ENCODE data around the gene RRP1B.

Gene RRP1B

DNA sequence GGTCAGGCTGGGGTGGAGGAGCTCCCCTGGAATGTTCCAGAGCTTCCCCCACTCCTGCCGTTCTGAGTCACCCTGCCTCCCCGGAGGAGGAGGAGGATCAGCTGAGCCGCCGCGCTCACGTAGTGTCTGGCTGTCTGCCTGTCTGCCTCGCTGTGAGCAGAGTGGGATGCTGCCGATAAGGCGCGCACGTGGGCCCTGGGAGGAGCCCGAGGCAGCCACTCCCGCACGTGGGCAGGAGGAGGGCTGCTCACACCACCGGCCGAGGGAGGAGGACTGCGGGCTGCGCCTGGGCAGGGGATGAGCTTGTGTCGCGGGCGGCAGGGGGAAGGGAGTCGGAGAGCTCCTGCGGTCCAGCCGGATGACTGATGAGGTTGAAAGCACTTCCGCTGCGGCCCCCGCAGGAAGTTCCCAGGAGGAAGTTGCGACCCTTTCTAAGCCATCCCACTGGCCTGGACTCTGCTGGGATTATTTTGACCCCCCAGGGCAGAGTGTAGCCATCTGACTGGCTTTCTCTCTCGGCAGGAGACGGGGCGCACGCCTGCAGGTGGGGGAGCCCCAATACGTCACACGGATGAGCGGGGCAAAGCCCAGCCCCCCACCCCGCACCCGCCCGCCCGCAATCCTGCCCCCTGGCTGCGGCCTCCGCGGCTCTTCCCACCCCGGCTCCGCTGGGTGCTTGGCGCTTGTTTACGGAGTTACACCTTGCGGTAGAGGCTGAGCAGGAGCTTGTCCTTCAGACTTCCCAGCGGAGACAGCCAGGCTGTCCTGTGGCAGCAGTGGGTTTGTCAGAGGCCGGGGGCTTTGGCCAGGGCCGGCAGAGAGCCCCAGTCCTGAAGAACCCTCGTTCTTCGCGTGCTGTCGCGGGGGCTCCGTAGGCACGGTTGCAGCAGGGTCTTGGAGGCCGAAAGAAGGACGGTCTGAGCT lies 69.4 kb downstream of the RRP1B start:
- Histone ChIP-seq H3K36me3 (0 out of 2 replicates have a peak, but pooled peaks cover 5% of the 10 kb centered on the region), H3K4me1 (peaks cover 81% of the 10 kb centered on the region), H3K27ac (peak overlapping the region; percentile 71), H4K20me1 (peaks cover 92% of the 10 kb centered on the region), H3K9ac (peak overlapping the region; percentile 42), H3K4me2 (peak overlapping the region; percentile 90), H3K27me3 (no peaks in the 10 kb centered on the region), H3K9me3 (no peaks in the 10 kb centered on the region), H3K4me3 (peak overlapping the region; percentile 61)
- TF ChIP-seq Cebpa-rat (IDR thresholded peaks at IDR 0.05) = no peak

DNA sequence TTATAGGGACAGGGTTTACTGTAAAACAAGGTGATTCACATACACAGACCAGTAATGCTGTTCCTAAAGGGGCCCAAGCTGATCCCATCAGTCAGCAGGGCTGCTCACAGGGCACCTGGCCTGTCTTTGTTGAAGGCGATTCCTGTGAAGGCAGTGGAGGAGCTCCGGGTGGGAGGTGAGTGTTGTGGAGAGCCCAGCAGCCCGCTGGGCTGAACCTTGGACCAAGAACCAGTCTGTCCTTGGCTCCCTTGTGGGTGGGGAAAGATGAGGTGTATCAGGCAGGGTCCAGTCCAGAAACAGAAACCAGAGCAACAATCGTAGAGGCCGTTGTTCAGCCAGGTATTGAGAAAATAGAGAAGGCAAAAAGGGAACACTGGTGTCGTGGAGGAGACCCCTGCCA lies 72.1 kb downstream of the RRP1B start:
- H4K20me1 ChIP-seq = peaks cover 93% of the 10 kb centered on the region
- H3K4me1 ChIP-seq = peaks cover 81% of the 10 kb centered on the region
- H3K27ac ChIP-seq = no peak overlapping the region
- no peak overlapping the region for H3K4me3 ChIP-seq
- no peak for TF ChIP-seq Cebpa-rat (IDR thresholded peaks at IDR 0.05)
- H3K9me3 ChIP-seq = no peaks in the 10 kb centered on the region; the same call in 1 of the 2 replicates
- no peak overlapping the region for H3K4me2 ChIP-seq
- H3K27me3 ChIP-seq = no peaks in the 10 kb centered on the region
- no peak overlapping the region for H3K9ac ChIP-seq
- no peaks in the 10 kb centered on the region for H3K36me3 ChIP-seq

DNA sequence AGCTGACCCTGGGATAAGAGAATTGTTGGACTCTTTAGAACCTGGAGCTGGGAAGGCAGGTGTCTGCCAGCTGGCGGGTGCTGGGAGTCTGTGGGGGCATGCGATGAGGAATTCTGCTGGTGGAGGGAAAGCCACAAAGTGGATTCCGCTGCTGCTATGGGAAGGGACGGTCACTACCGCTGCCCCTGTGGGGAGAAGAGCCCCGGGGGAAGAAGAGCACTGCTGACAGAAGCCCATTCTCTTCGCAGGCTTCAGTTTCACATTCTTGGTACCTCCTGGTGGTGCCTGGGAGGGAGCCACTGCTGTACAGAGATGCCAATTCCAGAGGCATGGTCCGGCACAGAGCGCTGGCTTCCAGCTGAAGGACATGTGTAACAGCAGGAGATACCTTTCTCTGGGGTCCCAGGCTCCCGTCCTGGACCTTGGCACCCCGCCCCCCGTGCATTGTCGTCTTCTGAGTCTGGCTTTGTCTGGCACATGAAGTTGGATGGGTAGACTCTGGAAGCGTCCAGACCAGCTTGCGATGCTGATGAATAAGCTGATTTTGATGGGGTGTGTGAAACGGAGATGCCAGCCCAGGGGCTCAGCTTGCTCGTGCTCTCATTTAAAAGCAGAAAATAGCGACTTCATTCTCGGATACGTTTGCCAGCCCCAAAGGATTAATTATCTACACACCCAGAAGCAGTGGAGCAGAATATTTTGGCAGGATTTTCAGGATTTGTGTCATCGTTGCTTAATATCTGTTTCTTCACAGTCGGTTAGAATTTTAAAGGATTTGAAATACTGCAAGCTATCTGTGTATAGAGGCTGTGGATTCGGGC lies 72.7 kb downstream of the RRP1B start:
- Histone ChIP-seq H3K36me3 (peaks cover 6% of the 10 kb centered on the region; the same call in 1 of the 2 replicates), H4K20me1 (peaks cover 92% of the 10 kb centered on the region), H3K27ac (no peak overlapping the region), H3K9me3 (no peaks in the 10 kb centered on the region; the same call in 1 of the 2 replicates), H3K4me3 (no peak overlapping the region), H3K4me1 (peaks cover 81% of the 10 kb centered on the region), H3K9ac (no peak overlapping the region), H3K4me2 (no peak overlapping the region), H3K27me3 (no peaks in the 10 kb centered on the region)
- TF ChIP-seq Cebpa-rat (IDR thresholded peaks at IDR 0.05) = no peak

DNA sequence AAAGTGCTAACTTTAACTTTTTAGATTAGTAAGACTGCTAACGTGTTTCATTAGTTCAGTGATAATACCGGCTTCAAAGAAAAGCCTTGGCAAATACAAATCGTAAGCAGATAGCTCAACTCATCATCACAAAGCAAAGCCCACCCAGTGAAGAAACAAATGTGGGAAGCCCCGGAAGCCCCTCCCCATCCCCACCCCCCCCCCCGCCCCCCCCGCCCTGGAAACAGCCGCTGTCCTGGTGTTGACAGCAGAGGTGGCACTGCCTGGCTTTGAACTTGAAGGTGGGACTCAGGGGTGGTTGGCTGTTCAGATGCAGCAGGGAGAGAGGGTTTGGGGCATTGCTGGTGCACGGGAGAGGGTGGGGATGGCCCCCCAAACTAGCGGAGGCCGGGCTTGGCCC lies 73.7 kb downstream of the RRP1B start:
- Histone ChIP-seq H3K36me3 (peaks cover 15% of the 10 kb centered on the region; the same call in 1 of the 2 replicates), H3K4me1 (peaks cover 73% of the 10 kb centered on the region), H3K27ac (0 out of 2 replicates have a peak overlapping the region, but pooled peaks have one; percentile 14), H3K4me3 (no peak overlapping the region), H3K9ac (no peak overlapping the region), H3K4me2 (peak overlapping the region; percentile 80), H3K9me3 (no peaks in the 10 kb centered on the region; the same call in 1 of the 2 replicates), H3K27me3 (no peaks in the 10 kb centered on the region), H4K20me1 (peaks cover 92% of the 10 kb centered on the region)
- TF ChIP-seq Cebpa-rat (IDR thresholded peaks at IDR 0.05) = no peak

DNA sequence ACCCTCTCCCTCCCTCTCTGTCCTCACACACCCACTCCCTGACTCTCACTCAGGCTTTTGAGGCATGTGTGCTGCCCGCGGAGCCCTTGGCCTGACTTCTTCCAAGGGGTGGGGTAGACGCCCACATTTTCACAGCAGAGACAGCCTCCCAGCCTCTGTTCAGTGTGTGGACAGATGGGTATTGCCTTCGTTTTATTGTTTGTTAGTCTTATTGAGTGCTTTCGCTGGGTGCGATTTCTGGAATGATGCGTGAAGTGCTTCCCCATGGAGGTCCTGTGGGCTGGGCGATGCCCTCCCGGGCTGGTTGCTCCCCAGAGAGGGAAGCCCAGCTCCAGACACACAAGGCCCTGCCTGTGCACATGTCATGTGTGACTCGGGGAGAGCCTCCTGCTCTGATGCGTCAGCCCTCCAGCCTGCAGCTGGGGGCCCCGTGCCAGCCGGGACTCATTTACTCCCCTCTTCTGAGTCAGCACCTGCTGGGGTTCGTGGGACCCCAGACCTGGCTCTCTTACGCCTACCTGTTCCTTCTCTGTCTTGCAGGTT lies 74.2 kb downstream of the RRP1B start:
- no peaks in the 10 kb centered on the region; the same call in 1 of the 2 replicates for H3K9me3 ChIP-seq
- H3K4me1 ChIP-seq = peaks cover 68% of the 10 kb centered on the region
- no peaks in the 10 kb centered on the region for H3K27me3 ChIP-seq
- peaks cover 91% of the 10 kb centered on the region for H4K20me1 ChIP-seq
- TF ChIP-seq Cebpa-rat (IDR thresholded peaks at IDR 0.05) = no peak
- H3K9ac ChIP-seq = no peak overlapping the region
- peaks cover 19% of the 10 kb centered on the region; the same call in 1 of the 2 replicates for H3K36me3 ChIP-seq
- peak overlapping the region; percentile 80 for H3K4me2 ChIP-seq
- 0 out of 2 replicates have a peak overlapping the region, but pooled peaks have one; percentile 14 for H3K27ac ChIP-seq
- H3K4me3 ChIP-seq = no peak overlapping the region

DNA sequence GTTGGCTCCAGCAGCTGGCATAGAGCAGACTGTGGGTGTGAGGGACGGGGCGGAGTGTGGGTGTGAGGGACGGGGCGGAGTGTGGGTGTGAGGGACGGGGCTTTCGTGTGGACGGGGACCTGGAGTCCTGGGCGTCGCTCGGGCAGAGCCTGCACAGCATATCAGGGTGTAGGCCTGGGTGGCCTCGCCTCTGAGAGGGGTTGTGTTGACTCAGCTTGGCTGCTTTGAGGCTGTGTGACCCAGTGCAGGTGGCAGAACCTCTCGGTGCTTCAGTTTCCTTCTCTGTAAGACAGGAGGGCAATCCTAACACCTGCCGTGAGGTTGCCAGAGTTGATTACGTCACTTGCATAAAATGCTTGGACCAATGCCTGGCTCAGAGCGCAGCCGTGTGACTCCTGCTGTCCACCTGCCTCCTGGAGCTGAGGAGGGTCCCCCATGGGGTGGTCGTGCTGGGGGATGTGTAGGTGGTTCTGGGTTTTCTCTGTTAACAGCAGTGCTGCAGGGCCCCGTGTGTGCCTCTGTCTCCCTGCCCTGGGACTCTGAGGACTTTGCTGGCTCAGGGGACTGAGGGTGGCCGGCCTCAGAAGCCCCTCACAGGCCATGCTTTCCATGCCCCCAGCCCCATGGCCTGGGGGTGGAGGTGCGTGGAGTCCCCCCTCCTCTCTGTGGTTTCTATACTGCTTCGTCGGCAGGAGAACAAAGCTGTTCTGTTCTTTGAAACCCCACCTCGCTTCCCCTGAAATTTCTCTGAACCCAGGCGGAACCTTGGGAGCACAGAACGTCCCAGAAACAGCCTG lies 75.0 kb downstream of the RRP1B start:
- H3K9me3 ChIP-seq = no peaks in the 10 kb centered on the region; the same call in 1 of the 2 replicates
- peaks cover 19% of the 10 kb centered on the region; the same call in 1 of the 2 replicates for H3K36me3 ChIP-seq
- no peak overlapping the region for H3K27ac ChIP-seq
- no peaks in the 10 kb centered on the region for H3K27me3 ChIP-seq
- peaks cover 88% of the 10 kb centered on the region for H4K20me1 ChIP-seq
- H3K4me1 ChIP-seq = peaks cover 67% of the 10 kb centered on the region
- H3K4me2 ChIP-seq = peak overlapping the region; percentile 80
- no peak overlapping the region for H3K4me3 ChIP-seq
- H3K9ac ChIP-seq = peak overlapping the region; percentile 23; the same call in 1 of the 2 replicates
- TF ChIP-seq Cebpa-rat (IDR thresholded peaks at IDR 0.05) = no peak

DNA sequence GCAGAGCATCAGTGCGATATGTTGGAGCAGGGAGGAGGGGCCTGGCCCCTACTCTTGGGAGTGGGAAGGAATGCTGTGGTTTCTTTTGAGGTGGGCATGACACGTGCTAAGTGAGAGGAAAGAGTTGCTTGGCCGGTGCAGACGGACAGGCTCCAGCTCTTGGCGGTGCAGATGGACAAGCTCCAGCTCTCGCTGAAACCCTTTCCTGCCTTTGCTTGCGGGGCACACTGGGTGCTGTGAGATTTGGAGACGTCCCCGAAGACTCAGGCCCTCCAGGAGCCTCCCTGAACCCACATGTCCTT lies 75.5 kb downstream of the RRP1B start:
- Histone ChIP-seq H3K9ac (peak overlapping the region; percentile 23; the same call in 1 of the 2 replicates), H3K9me3 (no peaks in the 10 kb centered on the region; the same call in 1 of the 2 replicates), H3K4me2 (peak overlapping the region; percentile 80), H3K27ac (no peak overlapping the region), H3K4me1 (peaks cover 66% of the 10 kb centered on the region), H4K20me1 (peaks cover 83% of the 10 kb centered on the region), H3K36me3 (peaks cover 19% of the 10 kb centered on the region; the same call in 1 of the 2 replicates), H3K27me3 (no peaks in the 10 kb centered on the region), H3K4me3 (no peak overlapping the region)
- TF ChIP-seq Cebpa-rat (IDR thresholded peaks at IDR 0.05) = no peak

DNA sequence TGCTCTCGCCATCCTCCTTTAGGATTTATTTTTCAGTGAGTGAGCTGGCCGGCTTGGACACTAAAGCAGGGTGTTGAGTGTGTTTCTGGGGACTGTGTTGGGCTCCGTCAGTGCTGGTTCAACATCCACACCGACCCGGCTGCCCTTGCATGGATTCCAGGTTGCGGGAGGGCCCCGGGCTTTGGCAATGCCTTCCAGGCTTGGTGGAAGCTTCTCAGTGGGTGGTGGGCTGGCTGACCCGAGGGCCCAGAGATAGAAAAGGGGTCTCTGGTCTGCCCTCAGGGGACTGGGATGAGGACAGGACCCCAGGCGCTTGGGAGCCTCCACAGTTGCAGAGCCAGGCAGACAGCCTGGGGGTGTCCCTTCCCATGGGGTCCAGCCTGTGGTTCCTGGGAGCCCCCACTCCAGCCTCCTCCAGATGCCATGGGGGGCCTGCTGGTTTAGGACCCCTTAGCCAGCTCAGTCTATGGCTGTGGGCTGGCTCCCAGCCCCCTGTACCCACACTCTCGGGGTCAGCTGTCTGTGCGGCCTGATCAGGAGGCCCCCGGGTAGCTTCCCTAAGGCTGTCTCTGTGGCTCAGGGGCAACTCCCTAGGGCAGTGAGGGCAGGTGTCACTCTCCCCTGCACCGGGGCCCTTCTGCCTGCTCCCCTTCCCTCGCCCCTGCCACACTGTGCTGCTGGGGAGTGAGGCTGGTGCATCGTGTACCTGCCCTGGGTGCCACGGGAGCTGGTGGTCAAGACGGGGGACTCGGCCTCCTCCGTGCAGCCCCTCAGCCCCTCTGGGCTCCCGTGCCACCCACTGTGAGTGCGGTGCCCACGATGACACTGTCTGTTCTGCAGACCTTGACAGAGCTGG lies 76.1 kb downstream of the RRP1B start:
- H3K4me3 ChIP-seq = no peak overlapping the region
- no peak for TF ChIP-seq Cebpa-rat (IDR thresholded peaks at IDR 0.05)
- peak overlapping the region; percentile 23 for H3K9ac ChIP-seq
- no peaks in the 10 kb centered on the region for H3K27me3 ChIP-seq
- H3K9me3 ChIP-seq = no peaks in the 10 kb centered on the region; the same call in 1 of the 2 replicates
- H4K20me1 ChIP-seq = peaks cover 83% of the 10 kb centered on the region
- 0 out of 2 replicates have a peak overlapping the region, but pooled peaks have one; percentile 9 for H3K27ac ChIP-seq
- peaks cover 19% of the 10 kb centered on the region; the same call in 1 of the 2 replicates for H3K36me3 ChIP-seq
- H3K4me1 ChIP-seq = peaks cover 71% of the 10 kb centered on the region
- H3K4me2 ChIP-seq = peak overlapping the region; percentile 80
